Mesenteric fat pad (tissue), 1 donor: ENCODE data around the gene TMEM117. TPM values are rescaled to one million over a fixed set of nuclear protein-coding genes. Genes with fewer than 3 reads are reported as not detected.

ENCODE experiments used
- DNase-seq: peaks from one replicate; pipeline ENCODE4 v3.0.0-alpha.2; 2020; ENCODE audit warnings: low spot score
- total RNA-seq: library from RNA; stranded (reverse); fragmentation: NEBNext Ultra II Directional; extraction: Animal tissue kit (Norgen Biotek cat#: 25700); gene quantifications from one replicate; pipeline ENCODE4 v1.2.1, GENCODE V29; 2021
- donor health status: DM: yes; HTN: yes; CAD: no.

Gene TMEM117
- total RNA-seq, 1 donor from 2014 or later = 7.7 TPM

- DNase-seq = no peak
These were observed 256.2 kb downstream of the TMEM117 start for GRCh38 chr12:44091948-44092606.

- no peak for DNase-seq
These were observed 262.9 kb downstream of the TMEM117 start for GRCh38 chr12:44098786-44099185.

GRCh38 chr12:44099486-44099885 is 263.6 kb downstream of the TMEM117 start:
- no peak for DNase-seq

- DNase-seq = no peak
These were observed 264.4 kb downstream of the TMEM117 start for GRCh38 chr12:44100264-44100663.

- DNase-seq = no peak
These were observed 265.6 kb downstream of the TMEM117 start for GRCh38 chr12:44101475-44101874.

DNA sequence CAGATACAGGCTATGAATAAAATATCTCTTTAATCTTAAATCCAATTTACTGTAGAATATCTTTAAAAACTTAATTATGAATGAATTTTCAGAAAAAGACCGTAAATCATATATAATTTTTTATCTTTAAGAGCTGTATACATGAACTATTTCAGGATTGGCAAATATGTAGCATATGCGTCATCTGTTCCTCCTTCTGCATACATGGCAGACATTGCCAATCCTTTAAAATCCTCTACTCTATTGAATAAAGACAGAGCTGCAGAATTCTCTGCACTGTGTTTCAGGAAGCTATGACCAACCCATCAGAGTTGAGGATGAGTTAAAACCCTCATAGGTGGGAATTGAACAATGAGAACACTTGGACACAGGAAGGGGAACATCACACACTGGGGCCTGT is 279.0 kb downstream of the TMEM117 start:
- no peak for DNase-seq

GRCh38 chr12:44117337-44117736 is 281.5 kb downstream of the TMEM117 start:
- DNase-seq = no peak

GRCh38 chr12:44118946-44119345 is 283.1 kb downstream of the TMEM117 start:
- no peak for DNase-seq

GRCh38 chr12:44126806-44127205 is 290.9 kb downstream of the TMEM117 start:
- DNase-seq = no peak

DNA sequence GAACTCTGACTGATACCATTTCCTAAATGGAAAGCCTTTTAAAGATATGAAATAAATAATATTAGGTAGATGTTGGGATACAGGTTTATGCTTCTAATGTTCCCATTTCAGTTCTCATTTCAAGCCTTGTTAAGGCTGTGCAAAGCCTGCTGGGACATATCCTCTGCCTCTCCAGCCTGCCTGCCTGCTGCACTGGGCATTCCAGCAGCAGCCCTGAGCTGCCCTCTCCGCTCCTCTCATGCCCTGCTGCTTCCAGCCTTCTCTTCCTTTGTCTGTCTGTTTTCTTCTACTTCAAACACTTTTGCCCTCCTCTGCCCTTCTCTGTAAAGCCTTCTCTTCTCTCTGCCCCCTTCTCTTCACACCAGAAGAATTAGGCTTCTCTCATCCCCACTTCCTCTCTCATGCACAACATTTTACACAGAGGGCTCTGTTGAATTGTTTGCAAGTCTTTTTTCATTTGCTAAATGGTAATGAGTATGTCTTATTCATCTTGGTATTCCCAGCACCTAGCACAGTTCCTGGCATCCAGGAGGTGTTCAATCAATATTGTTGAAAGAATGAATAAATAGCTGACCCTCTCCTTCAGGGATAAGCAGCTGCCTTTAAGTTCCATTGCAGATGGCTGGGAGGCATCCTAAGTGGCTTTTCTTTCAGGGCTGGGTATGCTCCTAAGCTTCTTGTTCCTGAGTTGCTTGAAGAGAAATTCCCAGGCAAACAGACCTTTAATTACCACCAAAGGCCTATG is 292.3 kb downstream of the TMEM117 start:
- DNase-seq = no peak

GRCh38 chr12:44143175-44143574 is 307.3 kb downstream of the TMEM117 start:
- no peak for DNase-seq

GRCh38 chr12:44148936-44149335 is 313.1 kb downstream of the TMEM117 start:
- DNase-seq = no peak

DNA sequence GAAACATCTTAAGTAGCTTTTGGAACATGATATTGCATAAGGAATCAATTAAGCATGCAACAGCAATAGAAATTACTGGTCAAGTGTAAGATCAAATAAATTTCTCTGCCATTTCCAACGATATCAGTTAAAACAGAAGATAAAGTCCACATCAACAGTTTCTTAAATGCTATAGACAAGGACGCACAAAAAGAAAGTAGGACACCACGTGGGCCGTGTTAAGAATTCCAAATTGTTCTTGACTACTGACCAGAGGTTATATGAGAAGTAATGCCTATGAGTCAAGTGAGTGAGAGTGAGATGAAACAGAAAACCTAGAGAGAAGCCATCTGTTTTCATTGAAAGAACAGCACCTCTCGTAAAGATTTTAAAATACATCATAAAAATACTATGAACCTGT is 318.2 kb downstream of the TMEM117 start:
- DNase-seq = no peak

DNA sequence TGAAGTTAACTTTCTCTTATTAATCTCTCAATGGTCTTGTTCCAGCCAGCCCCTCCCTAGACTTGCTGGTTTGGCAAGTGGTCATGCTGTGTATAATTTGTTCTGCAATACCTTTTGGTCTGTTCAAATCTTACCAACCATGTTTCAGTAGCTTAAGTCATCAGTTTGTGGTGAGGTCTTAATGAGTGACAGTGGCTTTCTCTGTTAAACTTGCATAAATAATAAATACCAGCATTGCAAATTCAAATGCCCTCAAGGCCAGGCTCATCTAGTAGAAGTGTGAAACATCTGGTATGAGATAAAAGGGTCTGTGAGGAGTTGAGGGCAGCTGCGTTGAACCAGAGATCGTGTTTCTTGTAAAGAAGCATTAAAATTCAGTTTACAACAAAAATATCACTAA is 319.5 kb downstream of the TMEM117 start:
- DNase-seq = no peak

GRCh38 chr12:44157359-44157758 is 321.5 kb downstream of the TMEM117 start:
- no peak for DNase-seq

- DNase-seq = no peak
These were observed 322.9 kb downstream of the TMEM117 start for GRCh38 chr12:44158746-44159145.

- no peak for DNase-seq
These were observed 323.3 kb downstream of the TMEM117 start for GRCh38 chr12:44159216-44159615.

GRCh38 chr12:44159862-44160261 is 324.0 kb downstream of the TMEM117 start:
- no peak for DNase-seq

- no peak for DNase-seq
These were observed 327.1 kb downstream of the TMEM117 start for GRCh38 chr12:44162961-44163360.

- no peak for DNase-seq
These were observed 338.2 kb downstream of the TMEM117 start for GRCh38 chr12:44174053-44174452.

DNA sequence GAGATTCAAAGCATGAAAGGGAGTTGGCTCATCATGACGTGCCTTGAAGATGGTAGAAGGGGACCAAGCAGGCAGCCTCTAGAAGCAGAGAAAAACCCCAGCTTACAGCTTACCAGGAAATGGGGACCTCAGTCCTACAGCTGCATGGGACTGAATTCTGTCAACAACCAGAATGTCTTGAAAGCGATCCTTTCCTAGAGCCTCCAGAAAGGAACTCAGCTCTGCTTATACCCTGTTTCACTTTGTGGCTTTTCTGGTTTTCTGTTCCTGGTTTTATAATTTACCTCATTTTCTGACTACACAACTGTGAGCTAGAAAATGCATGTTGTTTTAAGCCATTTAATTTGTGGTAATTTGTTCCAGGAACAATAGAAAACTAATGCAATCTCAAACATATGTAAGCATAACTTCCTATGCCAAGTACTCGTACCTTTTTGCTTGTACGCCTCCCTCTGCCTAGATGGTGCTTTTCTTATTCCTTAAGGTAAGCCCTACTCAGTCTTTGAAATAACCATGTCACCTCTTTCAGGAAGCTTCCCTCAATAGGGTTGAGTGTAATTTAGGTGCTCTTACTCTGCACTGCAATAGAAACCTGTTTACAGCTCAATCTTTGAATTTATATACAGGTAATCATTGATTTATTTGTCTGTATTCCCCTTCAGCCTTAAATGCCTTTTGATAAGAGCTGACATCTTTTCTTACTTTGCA is 348.8 kb downstream of the TMEM117 start:
- no peak for DNase-seq

- no peak for DNase-seq
These were observed 357.4 kb downstream of the TMEM117 start for GRCh38 chr12:44193281-44193680.
